ENCODE data around the gene MOK.

MOK gene

DNA sequence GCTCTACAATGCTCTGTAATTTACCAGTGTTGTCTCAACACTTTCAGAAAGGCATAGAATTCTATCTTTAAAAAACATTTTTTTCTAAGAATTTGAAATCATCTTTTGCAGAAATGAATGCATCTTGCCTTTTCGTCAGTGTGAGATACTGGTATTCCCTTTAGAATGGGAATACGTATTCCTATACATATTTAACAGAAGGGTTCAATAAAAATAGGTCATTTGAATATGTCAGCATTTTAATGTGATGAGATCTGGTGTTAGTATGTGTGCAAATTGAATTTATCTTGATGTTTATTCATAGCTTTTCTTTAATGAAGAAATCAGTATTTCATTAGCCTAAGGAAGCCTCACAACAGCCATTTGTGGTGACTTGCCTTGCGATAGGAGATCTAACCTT is 121.1 kb downstream of the MOK start:
- no peak overlapping the region for H3K27ac ChIP-seq
- TF ChIP-seq, protein P1, sequence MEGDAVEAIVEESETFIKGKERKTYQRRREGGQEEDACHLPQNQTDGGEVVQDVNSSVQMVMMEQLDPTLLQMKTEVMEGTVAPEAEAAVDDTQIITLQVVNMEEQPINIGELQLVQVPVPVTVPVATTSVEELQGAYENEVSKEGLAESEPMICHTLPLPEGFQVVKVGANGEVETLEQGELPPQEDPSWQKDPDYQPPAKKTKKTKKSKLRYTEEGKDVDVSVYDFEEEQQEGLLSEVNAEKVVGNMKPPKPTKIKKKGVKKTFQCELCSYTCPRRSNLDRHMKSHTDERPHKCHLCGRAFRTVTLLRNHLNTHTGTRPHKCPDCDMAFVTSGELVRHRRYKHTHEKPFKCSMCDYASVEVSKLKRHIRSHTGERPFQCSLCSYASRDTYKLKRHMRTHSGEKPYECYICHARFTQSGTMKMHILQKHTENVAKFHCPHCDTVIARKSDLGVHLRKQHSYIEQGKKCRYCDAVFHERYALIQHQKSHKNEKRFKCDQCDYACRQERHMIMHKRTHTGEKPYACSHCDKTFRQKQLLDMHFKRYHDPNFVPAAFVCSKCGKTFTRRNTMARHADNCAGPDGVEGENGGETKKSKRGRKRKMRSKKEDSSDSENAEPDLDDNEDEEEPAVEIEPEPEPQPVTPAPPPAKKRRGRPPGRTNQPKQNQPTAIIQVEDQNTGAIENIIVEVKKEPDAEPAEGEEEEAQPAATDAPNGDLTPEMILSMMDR (conservative IDR thresholded peaks at IDR 0.05; ENCODE audit: low read depth, low read length) = no peak
- H3K9ac ChIP-seq = no peak overlapping the region
- H2AFZ ChIP-seq (ENCODE audit: low read depth) = no peak overlapping the region
- H3K4me3 ChIP-seq (IDR thresholded peaks at IDR 0.05; ENCODE audit: insufficient read depth, low read depth, low read length) = no peak overlapping the region
- peaks cover 52% of the 10 kb centered on the region for H3K79me2 ChIP-seq (ENCODE audit: insufficient read depth, low read depth)
- no peak overlapping the region for H3K4me2 ChIP-seq
- H4K20me1 ChIP-seq (ENCODE audit: insufficient read depth) = no peaks in the 10 kb centered on the region
- H3K4me1 ChIP-seq (ENCODE audit: low read depth, poor library complexity, severe bottlenecking) = peaks cover 17% of the 10 kb centered on the region
- H3K36me3 ChIP-seq (ENCODE audit: insufficient read depth) = no peaks in the 10 kb centered on the region
- H3K27me3 ChIP-seq (ENCODE audit: insufficient read depth, low read depth) = no peaks in the 10 kb centered on the region

DNA sequence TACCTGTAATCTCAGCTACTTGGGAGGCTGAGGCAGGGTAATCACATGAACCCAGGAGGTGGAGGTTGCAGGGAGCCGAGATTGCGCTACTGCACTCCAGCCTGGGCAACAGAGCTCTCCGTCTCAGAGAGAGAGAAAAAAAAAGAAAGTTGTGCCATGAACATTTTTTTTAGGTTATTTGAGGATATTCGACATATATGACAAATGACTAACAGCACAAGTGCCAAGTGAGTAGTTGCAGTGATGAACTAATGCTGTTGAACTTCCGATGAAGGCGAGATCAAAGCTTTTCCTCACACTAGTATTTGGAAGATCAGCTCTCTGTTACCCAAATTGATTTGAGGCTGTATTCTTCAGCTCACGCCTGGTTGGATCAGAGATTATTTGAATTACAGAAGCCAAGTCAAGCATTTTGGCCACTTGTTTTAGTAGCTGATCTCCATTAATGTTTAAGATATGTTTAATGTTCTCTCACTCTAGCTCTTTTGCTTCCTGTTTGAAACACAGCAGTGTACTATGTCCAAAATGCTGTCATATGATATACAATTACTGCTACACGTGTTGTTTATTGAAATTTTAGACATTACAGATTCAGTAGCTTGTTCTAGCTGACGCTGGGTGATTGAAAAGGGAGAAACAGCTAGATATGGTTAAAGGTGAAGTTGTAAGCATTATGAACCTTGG is 121.9 kb downstream of the MOK start:
- H3K4me3 ChIP-seq (IDR thresholded peaks at IDR 0.05; ENCODE audit: insufficient read depth, low read depth, low read length) = no peak overlapping the region
- peaks cover 17% of the 10 kb centered on the region for H3K4me1 ChIP-seq (ENCODE audit: low read depth, poor library complexity, severe bottlenecking)
- H3K79me2 ChIP-seq (ENCODE audit: insufficient read depth, low read depth) = peaks cover 52% of the 10 kb centered on the region
- H3K4me2 ChIP-seq = no peak overlapping the region
- H3K9ac ChIP-seq = no peak overlapping the region
- no peaks in the 10 kb centered on the region for H3K27me3 ChIP-seq (ENCODE audit: insufficient read depth, low read depth)
- TF ChIP-seq, protein P1 (conservative IDR thresholded peaks at IDR 0.05; ENCODE audit: low read depth, low read length) = no peak
- H3K27ac ChIP-seq = no peak overlapping the region
- no peaks in the 10 kb centered on the region for H4K20me1 ChIP-seq (ENCODE audit: insufficient read depth)
- H3K36me3 ChIP-seq (ENCODE audit: insufficient read depth) = no peaks in the 10 kb centered on the region
- no peak overlapping the region for H2AFZ ChIP-seq (ENCODE audit: low read depth)

DNA sequence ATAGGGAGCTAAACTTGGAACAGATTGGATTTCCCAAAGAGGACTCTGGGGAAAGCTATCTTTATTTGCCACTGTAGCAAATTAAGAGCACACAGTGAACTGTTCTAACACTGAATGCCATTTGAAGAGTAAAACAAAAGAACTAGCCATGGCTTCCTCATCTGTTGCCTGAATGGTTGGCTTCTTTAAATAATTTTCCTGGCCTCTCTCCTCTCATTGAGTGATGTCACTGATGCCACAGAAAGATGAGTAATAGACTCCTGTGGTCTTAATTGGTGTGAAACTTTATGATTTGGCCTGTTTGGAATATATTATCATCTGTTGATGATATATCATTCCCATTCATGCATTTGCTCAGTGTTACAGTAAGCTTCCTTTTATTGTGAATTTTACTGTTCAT is 122.8 kb downstream of the MOK start:
- TF ChIP-seq, protein P1 (conservative IDR thresholded peaks at IDR 0.05; ENCODE audit: low read depth, low read length) = no peak
- H3K4me3 ChIP-seq (IDR thresholded peaks at IDR 0.05; ENCODE audit: insufficient read depth, low read depth, low read length) = no peak overlapping the region
- no peak overlapping the region for H3K4me2 ChIP-seq
- H2AFZ ChIP-seq (ENCODE audit: low read depth) = no peak overlapping the region
- no peak overlapping the region for H3K9ac ChIP-seq
- no peaks in the 10 kb centered on the region for H3K36me3 ChIP-seq (ENCODE audit: insufficient read depth)
- peaks cover 17% of the 10 kb centered on the region for H3K4me1 ChIP-seq (ENCODE audit: low read depth, poor library complexity, severe bottlenecking)
- peaks cover 52% of the 10 kb centered on the region for H3K79me2 ChIP-seq (ENCODE audit: insufficient read depth, low read depth)
- no peak overlapping the region for H3K27ac ChIP-seq
- H3K27me3 ChIP-seq (ENCODE audit: insufficient read depth, low read depth) = no peaks in the 10 kb centered on the region
- no peaks in the 10 kb centered on the region; the same call in 1 of the 2 replicates for H4K20me1 ChIP-seq (ENCODE audit: insufficient read depth)

- Histone ChIP-seq H3K36me3 (ENCODE audit: insufficient read depth) (no peaks in the 10 kb centered on the region), H3K4me1 (ENCODE audit: low read depth, poor library complexity, severe bottlenecking) (peaks cover 17% of the 10 kb centered on the region), H3K9ac (no peak overlapping the region), H2AFZ (ENCODE audit: low read depth) (no peak overlapping the region), H3K27me3 (ENCODE audit: insufficient read depth, low read depth) (no peaks in the 10 kb centered on the region), H3K4me2 (no peak overlapping the region), H3K4me3 (IDR thresholded peaks at IDR 0.05; ENCODE audit: insufficient read depth, low read depth, low read length) (no peak overlapping the region), H3K27ac (no peak overlapping the region), H3K79me2 (ENCODE audit: insufficient read depth, low read depth) (peaks cover 46% of the 10 kb centered on the region), H4K20me1 (ENCODE audit: insufficient read depth) (no peaks in the 10 kb centered on the region; the same call in 1 of the 2 replicates)
- TF ChIP-seq, protein P1 (conservative IDR thresholded peaks at IDR 0.05; ENCODE audit: low read depth, low read length) = no peak
Observed at GRCh38 chr14:102181187-102181586, 123.8 kb downstream of the MOK start.

Data from KMS-11 (cell line).